WERI-Rb-1 (cell line): ENCODE measurements around the gene ZIC4.

Source experiments
- DNase-seq: peaks from one replicate; pipeline ENCODE4 v3.0.0-alpha.2; 2020
- H3K27ac ChIP-seq: fragments of 250-450 bp; sonication (Bioruptor Pico); 2 replicates; pipeline ENCODE4 v1.5.1; 2020; ENCODE audit warnings: mild to moderate bottlenecking, moderate library complexity
- H3K27me3 ChIP-seq: fragments of 250-450 bp; sonication (Bioruptor Pico); 2 replicates; pipeline ENCODE4 v1.5.1; 2021; ENCODE audit warnings: mild to moderate bottlenecking, low read depth, moderate library complexity; ENCODE audit not compliant: insufficient read depth, severe bottlenecking
- H3K36me3 ChIP-seq: fragments of 250-450 bp; sonication (Bioruptor Pico); 2 replicates; pipeline ENCODE4 v1.5.1; 2020; ENCODE audit warnings: mild to moderate bottlenecking, moderate library complexity
- H3K4me3 ChIP-seq: 2 replicates; pipeline ENCODE4 v1.5.1; 2011; ENCODE audit warnings: low read depth, mild to moderate bottlenecking, control low read depth, low read length
- H3K9me3 ChIP-seq: fragments of 250-450 bp; sonication (Bioruptor Pico); 2 replicates; pipeline ENCODE4 v1.5.1; 2021; ENCODE audit warnings: mild to moderate bottlenecking, moderate library complexity; ENCODE audit not compliant: severe bottlenecking
- CTCF ChIP-seq: IDR thresholded peaks from 2 replicates; pipeline ENCODE4 v1.5.1; 2011; ENCODE audit warnings: low read depth, mild to moderate bottlenecking, control low read depth, inconsistent platforms, low read length

The ZIC4 gene

GRCh38 chr3:147410116-147410525 lies 3.8 kb upstream of the ZIC4 start:
- no peak overlapping the region for H3K27ac ChIP-seq
- DNase-seq = no peak
- peaks cover 6% of the 10 kb centered on the region; the same call in 1 of the 2 replicates for H3K36me3 ChIP-seq
- peaks cover 4% of the 10 kb centered on the region for H3K9me3 ChIP-seq
- no peak for TF ChIP-seq CTCF
- peak overlapping the region; percentile 83; the same call in 1 of the 2 replicates for H3K4me3 ChIP-seq
- no peaks in the 10 kb centered on the region for H3K27me3 ChIP-seq

GRCh38 chr3:147409143-147410115 lies 3.1 kb upstream of the ZIC4 start, which contains the start of gene ZIC1:
Gene ZIC1 (plus strand): TSS chr3:147409365. CDS start chr3:147410113, 748 bp downstream.
- no peaks in the 10 kb centered on the region for H3K27me3 ChIP-seq

GRCh38 chr3:147408188-147409100 lies 2.1 kb upstream of the ZIC4 start:
- Histone ChIP-seq H3K9me3 (peaks cover 4% of the 10 kb centered on the region), H3K36me3 (peaks cover 6% of the 10 kb centered on the region; the same call in 1 of the 2 replicates), H3K4me3 (peak overlapping the region; percentile 83), H3K27ac (no peak overlapping the region), H3K27me3 (no peaks in the 10 kb centered on the region)
- TF ChIP-seq CTCF = no peak
- no peak for DNase-seq

More at GRCh38 chr3:147409143-147410115, 3.1 kb upstream of the ZIC4 start, which contains the start of gene ZIC1:
- Histone ChIP-seq H3K27ac (peak within 1 kb of the TSS; percentile 46; the same call in 1 of the 2 replicates), H3K36me3 (peaks cover 6% of the 10 kb centered on the region; the same call in 1 of the 2 replicates), H3K4me3 (peak within 1 kb of the TSS; percentile 83), H3K9me3 (peaks cover 4% of the 10 kb centered on the region)
- peak; percentile 86 for DNase-seq
- no peak for TF ChIP-seq CTCF

- Histone ChIP-seq H3K9me3 (peaks cover 4% of the 10 kb centered on the region), H3K36me3 (peaks cover 3% of the 10 kb centered on the region; the same call in 1 of the 2 replicates), H3K27me3 (no peaks in the 10 kb centered on the region), H3K4me3 (no peak overlapping the region), H3K27ac (no peak overlapping the region)
- TF ChIP-seq CTCF = no peak
- DNase-seq = no peak
Observed at GRCh38 chr3:147407498-147408187, 1.3 kb upstream of the ZIC4 start.

- no peak overlapping the region for H3K4me3 ChIP-seq
Observed at GRCh38 chr3:147407114-147407497, 763 bp upstream of the ZIC4 start.

More at GRCh38 chr3:147407114-147407497, 763 bp upstream of the ZIC4 start:
- TF ChIP-seq CTCF = no peak
- peaks cover 4% of the 10 kb centered on the region for H3K9me3 ChIP-seq
- H3K27ac ChIP-seq = no peak overlapping the region
- peaks cover 3% of the 10 kb centered on the region; the same call in 1 of the 2 replicates for H3K36me3 ChIP-seq
- no peak for DNase-seq
- no peaks in the 10 kb centered on the region for H3K27me3 ChIP-seq
